NCI-H1048 (cell line): ENCODE measurements around the gene SLC39A8.
"Not testable (repeated sequence)": the region's sequence is repeated elsewhere in the genome, so short reads cannot be mapped to it uniquely, and the experiment has no call there.

Experiments
- DNase-seq: peaks from one replicate; lab custom pipeline; 2025; lab: John Stamatoyannopoulos, UW

Gene SLC39A8

DNA sequence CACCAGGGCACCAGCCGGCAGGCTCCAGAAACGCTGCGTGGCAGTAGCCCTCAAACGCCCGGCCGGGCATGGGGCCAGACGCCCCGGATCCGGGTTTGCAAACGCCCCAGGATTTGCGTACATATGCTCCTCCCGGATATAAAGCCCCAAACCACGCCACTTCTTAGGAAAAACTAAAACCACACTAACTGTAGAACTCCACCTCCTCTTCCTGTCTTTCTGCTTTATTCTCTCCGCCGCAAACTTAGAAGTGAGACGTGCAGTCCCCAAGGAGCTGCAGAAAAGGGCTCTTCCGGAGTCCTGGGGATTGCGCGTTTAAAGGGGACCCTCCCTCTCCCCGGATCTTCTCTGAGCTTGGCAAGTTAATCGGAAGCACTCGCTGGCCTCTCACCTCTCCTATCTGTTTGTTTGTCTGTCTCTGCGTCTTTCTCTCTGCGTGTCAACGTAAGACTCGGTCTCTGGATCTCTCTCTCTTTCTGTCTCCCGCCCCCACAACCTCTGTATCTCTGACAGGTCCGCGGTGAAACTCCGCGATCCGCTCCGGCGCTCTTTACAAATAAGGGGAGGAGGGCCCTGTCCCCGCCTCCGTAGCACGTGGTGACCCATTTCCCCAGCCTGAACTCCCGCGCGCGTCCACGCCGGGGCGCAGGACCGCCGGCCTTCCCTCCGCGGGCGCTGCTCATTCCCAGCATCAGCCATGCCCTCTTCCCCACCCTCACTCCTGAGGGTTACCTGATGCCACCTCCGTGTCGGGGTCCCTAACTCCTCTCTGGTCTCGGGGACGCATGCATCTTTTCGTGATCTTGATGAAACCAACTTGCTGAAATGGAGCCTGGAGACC lies at the start of gene SLC39A8:
SLC39A8 (minus strand) TSS at position 529 of the 841 bp plus-strand sequence. CDS start 820 bp downstream, outside the sequence.
- DNase-seq = peak; percentile 64

DNA sequence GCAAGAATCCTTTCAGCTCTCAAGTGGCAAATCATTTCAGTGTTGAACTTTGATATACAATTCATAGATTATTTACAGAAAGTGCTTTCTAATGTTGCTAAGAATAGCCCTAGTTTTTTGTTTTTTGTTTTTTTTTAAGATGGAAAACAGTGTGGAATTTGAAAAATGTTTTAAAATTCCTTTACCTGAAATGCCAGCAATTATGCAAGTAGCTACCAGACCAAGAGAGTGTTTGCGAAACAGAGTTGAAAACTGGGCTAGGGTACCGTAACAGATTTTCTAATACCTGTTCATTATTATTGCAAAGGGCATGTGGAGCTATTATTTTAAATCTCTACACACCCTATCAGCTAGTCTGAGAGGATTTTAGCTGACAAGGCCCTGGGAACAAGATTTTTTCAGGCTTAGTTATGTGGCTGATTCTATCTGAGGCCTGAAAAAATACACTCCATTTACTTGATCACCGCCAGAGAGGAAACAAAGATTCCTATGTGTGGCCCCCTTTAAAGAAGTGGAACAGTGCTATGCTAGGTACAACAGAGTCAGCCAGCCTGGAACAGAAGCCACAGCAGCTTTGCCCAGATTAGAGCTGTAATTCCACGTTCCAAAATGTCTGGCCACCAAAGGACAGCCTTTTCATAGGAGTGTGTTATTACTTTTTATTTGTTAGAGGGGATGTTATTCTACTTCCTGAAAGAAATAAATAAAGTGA lies 46.9 kb upstream of the SLC39A8 start:
- no peak for DNase-seq

DNA sequence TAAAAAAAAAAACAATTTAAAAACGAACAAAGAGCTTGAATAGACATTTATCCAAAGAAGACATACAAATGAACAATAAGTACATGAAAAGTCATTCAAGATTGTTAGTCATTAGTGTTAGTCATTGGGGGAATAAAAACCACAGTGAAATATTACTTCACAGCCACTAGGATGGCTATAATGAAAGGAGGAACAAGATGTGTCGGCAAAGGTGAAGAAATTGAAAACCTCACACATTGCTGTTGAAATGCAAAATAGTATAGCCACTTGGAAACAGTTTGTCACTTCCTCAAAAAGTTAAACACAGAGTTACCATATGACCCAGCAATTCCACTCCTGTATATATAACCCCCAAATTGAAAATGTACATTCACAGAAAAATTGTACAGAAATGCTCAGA lies 45.2 kb upstream of the SLC39A8 start:
- DNase-seq = no peak

DNA sequence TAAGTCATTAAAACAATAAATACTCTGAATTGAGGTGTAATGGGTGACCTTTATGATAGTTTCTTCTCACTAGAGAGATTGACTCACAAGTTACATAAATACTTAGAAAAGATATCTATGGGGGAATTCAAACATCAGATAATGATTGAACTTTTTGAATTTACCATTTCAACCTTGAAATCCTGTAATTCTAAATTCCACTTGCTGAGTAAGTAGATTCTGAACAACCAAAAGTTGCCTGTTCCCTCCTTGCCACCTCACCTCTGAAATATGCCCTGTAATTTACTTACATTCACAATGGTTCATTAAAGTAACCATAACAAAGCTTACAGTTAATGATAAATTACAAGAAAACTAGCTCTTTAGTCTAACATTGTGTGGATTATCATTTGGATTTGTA lies 43.3 kb upstream of the SLC39A8 start:
- DNase-seq = no peak

DNA sequence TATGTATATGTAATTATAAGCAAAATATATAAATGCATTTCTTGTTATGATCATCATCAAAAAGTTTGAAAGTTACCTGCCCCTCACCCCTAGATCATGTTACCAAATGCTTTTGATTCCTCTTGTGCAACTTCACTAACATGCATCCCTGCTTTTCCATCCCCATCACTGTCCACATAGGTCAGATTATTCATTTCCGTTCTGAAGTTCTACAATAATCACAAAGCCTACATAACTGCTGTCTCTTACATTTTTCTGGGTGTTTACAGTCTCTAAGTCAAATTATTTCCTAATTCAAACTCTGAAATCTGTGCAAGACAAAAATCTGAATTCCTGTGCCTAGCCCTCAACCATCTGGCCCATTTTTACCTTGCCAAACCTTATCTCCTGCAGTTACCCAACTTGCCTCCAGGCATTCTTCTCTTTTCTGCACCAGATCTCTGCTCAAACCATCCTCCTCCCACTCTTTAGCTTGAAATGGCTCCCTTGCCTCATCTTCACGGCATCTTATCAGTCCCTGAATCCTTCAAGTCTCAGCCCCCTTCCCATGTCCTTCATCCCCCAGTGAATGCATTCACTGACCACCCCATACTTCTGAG lies 42.4 kb upstream of the SLC39A8 start:
- no peak for DNase-seq

DNA sequence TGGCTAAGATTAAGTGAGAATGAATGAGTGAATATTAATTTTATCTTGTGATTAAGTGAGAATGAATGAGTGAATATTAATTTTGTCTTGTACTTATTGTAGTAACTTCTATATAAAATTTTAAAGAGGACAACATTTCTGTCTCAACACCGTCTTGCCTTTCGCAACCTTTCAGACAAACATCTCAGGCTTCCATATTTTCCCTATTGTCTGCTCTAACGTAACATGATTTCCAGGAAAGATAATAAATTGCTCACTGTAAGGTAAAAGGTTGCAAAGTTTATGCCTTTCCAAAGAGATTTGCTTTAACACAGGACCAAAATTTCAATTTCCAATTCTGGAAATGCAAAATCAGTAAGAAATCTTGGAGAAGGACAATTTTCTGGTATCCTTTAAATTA lies 41.7 kb upstream of the SLC39A8 start:
- no peak for DNase-seq

DNA sequence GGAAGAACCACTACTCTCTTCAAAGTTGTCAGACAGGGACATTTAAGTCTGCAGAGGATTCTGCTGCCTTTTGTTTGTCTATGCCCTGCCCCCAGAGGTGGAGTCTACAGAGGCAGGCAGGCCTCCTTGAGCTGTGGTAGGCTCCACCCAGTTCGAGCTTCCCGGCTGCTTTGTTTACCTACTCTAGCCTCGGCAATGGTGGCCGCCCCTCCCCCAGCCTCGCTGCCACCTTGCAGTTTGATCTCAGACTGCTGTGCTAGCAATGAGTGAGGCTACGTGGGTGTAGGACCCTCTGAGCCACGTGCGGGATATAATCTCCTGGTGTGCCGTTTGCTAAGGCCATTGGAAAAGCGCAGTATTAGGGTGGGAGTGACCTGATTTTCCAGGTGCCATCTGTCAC lies 35.0 kb upstream of the SLC39A8 start:
- DNase-seq = not testable (repeated sequence)

DNA sequence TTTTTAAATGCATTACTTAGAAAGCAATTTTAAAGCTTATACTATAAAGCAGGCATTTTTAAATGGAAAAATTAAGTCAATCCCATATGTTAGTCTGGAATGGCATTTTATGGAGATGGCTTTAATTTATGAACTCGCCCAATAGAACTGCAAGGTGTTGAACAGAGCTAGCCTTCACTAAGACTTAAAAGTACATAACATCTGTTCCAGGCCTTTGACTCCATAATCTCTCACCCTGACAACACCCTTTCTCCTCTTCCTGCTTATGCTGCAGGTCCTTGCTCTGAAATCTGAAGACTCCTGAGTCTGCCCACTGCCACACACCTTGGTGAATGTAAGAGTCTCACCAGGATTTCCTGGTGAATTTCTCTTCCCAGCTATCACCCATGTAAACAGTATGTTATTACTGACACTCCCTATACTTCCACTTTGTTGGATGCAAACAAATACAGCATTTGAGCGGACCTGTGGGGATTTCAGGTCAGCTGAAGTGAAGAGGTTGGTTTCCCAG lies 17.7 kb upstream of the SLC39A8 start:
- no peak for DNase-seq

DNA sequence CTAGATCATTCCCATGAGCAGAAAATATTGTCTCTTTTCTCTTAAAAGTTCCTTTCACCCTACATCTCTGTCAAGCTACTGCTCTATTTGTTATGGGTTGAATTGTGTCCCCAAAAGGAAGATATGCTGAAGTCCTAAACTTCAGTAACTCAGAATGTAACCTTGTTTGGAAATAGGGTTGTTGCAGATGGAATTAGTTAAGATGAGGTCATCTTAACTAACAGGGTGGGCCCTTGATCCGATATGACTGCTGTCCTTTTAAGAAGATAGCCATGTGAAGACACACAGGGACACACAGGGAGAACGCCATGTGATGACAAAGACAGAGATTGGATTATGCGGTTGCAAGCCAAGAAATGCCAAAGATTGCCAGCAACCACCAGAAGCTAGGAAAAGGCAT lies 12.8 kb upstream of the SLC39A8 start:
- no peak for DNase-seq

DNA sequence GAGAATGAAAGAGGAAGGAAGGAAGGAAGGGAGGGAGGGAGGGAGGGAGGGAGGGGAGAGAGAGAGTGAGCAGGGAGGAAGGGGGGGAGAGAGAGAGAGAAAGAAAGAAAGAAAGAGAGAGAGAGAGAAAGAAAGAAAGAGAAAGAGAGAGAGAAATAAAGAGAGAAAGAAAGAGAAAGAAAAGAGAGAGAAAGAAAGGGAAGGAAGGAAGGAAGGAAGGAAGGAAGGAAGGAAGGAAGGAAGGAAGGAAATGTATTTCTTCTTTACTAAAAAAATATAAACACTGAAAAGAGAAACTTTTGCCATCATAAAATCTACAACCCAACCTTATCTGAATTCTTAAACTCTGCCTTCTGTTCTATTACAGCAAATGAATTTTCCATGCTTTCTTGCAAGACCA lies 12.4 kb upstream of the SLC39A8 start:
- DNase-seq = not testable (repeated sequence)

DNA sequence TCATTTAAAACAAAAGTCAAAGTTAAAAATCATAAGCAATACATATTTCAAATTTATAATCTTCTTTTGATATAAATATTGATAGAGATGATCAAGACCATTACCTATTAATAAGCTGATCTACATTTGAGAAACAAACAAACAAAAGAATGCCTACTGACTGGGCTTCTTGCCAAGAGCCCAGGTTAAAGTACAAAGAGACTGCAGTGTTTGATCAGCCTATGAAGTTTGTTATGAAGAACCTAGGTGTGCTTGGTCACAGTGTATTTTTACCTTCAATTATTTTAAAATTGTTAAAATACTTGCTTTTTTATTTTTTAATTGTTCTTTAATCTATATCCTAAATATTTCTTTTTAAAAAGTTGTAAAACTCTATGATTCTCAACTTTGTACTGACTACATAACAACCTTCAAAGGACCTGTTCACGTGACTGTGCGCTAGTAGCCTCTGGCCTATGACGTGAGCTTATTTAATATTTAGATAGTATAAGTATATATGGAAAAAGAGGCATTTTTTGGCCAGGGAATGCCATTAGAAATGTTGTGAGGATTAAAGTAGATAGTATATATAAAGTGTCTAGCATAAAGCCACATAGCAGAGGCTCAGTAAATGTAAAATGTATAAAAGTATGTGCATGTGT lies 11.4 kb upstream of the SLC39A8 start:
- no peak for DNase-seq

DNA sequence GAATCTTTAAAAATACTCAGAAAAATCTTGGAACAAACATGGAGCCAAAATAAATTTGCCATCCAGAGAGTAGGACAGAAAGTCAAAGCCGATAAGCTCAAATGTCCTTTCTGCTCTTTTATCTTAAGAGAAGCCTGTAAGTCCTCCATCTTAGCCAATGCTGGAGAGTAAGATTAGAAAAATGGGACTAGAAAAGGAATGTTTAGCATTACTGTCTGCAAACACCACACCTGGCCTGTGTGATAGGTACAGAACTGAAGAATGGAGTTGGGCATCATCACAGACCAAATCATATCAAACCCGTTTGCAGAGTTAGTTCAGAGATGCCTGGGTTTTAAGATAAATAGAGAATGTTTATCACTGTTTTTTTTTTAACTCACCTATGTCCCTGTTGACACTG lies 10.5 kb upstream of the SLC39A8 start:
- no peak for DNase-seq

DNA sequence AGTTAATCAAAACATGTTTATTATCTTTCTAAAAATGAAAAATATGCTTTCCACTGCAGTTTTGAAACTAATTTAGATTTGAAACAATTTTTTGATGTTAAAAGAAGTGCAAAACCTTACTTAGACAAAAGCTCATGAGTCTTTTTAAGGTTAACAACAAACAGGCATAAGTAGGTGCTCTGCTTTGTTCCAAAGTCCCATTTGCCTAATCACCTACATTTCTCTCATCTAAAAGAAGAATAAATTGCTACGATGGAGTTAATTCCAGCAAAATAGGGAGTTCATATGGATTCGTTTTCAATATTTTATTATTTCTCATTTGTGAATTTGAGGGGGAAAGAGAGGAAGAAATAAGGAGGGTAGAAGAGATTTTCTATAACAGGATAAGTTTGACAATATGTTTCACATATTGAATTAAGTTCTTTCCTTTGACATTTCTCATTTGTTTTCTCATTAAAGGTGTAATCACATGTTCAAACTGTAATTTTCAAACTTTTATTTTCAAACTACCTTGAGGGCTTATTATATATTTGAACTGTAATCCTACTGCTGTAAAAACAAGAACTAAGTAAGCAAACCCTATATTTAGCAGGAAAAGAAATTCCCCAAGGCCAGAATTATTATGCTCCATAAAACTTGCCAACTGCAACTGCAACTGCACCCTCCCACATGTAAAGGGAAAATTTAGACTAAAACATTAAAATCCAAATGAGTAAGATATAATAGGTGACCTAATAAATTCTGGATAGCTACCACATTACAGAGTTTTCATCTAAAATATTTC lies 9.6 kb upstream of the SLC39A8 start:
- no peak for DNase-seq

DNA sequence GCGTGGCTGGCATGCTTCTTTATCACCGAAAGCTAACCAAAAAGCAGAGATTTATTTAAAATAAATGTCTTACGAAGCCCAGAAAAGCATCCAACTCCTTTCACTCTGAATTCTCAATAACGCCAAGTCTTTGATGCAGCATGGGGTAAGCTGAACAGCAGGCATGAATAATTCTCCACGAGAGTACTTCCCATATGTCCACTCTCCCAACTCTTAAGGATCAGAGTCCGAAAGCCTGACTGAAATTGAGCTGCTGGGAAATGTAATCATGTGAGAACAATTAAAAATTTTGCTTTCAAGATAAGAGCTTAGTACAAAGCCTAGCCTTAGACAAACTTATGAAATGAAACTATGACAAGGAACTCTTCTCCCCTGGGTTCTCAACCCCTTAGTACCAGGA lies 7.5 kb upstream of the SLC39A8 start:
- DNase-seq = no peak

DNA sequence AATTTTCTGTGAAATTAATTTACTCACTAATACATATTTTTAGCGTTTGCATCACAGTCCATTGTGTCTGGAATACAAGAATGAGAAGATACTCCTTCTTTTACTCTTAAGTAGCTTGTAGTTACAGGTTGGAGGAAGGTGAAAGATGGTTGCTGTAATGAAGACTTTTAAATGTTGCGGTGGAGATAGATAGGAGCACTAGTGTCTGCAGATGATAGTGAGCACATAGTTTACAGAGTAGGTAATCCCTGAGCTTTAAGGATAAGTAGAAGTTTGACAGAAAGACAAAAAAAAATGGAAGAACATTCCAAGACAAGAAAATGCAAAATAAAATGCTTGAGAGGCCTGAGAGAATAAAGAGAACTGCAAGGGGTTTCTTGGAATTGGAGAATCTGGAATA lies 5.4 kb upstream of the SLC39A8 start:
- no peak for DNase-seq

DNA sequence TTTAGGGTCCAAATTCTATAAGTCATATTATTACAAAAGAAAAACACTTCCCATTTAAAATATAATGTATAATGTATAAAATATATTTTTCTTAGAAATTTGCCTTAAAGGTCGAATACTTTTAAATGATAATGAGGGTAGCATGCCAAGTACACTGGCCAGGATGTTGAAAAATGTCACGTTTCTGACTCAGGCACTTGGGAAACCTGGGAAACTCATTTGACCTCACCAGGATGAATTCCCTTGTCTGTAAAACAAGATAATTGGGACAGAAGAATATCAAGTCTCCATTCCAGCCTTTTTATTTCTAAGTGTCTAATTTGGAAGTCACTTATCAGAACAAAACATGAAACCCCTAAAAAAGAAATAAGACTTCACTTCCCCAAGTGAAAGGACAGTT lies 3.4 kb upstream of the SLC39A8 start:
- no peak for DNase-seq

DNA sequence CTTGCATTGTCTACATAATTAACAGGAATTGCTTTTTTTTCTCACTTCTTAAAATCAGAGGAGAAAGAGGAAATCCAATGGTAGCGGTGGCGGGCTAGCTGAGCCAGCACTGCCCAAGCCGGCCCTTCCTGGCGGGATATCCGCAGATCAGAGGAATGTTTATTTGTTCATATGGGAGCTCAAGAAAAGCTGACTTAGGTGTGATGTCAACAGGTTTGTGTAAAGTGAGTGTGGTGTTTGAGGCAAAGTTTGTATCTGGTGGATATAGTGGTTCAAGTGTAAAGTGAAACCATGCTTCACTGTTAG lies 466 bp upstream of the SLC39A8 start:
- DNase-seq = no peak

DNA sequence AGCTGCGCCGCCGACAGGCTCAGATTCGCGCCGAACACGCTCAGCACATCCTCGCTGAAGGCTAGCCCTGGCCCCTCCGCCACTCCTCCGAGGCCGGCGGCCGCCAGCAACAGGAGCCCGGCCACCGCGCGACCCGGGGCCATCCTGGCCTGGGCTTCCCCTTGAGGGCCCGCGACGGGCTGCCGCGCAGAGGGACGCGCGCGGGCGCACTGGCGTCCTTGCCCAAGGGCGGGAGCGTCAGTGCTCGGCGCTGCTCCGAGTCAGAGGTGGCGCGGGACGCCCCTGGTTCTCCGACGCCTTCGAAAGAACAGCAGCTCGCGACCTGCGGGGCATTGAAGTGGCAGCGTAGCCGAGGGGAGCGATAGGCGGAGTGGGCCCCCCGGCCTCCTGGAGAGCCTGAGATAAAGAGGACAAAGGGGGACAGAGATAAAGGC lies 745 bp downstream of the SLC39A8 start:
- no peak for DNase-seq

DNA sequence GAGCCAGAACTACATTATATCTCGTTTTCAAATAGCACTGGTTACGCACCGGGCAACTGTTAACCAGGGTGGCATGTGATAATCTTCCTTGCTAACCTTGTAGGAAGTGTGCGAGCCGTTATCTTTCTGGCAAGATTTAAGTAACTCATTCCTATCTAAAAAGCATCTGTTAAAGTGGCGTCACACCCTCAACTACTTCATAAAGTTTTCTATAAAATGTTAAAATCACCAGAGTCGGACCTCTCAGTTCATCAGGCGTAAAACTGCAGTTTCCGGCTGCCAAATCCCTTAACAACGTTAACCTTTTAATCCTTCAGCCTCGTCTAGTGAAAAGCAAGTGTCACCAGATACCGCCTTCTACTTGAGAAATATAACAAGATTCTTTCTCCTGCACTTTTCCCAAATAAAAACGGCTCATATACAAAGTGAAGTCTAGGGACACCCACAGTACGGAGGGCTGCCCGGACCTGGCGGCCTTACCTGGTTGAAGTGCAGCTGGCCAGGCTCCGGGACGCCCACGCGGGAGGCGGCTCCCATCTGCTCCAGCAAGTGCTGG lies 1.2 kb downstream of the SLC39A8 start:
- no peak for DNase-seq

DNA sequence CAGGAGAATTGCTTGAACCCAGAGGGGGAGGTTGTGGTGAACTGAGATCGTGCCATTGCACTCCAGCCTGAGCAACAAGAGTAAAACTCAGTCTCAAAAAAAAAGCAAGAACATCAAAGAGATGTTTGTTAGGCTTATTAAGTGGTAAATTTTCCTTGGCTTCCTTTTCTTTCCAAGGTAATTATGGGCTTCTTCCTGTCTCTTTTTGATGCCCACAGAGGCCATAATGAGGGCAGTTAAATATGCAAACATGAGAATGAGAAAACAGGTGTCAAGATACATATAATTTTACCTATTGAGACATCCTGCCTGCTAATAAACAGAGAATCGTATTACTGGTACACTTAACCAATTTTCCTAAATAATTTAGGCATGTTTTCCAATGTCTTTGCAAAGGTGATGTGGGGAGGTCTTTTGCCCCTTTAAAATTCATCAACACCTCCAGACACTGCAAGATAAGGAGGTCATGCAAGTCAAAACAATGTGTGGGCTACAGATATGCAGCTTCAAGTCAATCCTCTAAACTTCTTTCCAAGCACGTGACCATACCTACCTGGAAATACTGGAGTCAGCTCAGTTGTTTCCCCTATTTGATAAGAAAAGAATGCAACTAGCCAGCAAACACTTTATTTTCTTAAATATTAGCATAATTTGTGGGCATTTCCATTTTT lies 2.7 kb downstream of the SLC39A8 start:
- no peak for DNase-seq

DNA sequence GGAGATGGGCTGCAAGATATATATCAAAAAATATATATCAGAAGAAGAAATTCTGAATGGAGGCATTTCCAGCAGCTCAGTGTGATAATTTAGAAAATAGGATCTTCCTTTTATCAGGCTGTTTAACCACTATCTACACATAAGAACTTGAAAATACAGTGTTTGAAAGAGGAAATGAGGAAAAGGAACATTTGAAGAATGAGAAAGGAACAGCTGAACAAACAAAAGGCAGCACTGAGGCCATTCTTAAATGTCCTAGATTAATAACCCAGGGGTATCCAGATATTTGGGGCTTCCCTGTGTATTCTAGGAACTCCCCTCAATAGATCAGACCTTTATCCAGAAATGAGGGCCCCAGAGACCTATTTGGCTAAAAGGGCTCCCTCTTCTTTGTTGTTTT lies 4.1 kb downstream of the SLC39A8 start:
- no peak for DNase-seq
